Body of pancreas (tissue), 4 donors: ENCODE data around the gene CETN1.

Experiments used
- CTCF ChIP-seq, 7 experiments: fragments of 450-650 bp in 4 of 7; fragments of 200-600 bp in 3 of 7; sonication (generic) in 3 of 7; IDR thresholded peaks; one replicate each; pipeline ENCODE4 v1.5.1; 2016 to 2019; ENCODE audit warnings: antibody characterized with exemption in 7 of 7
- POLR2A ChIP-seq, 3 donors: fragments of 450-650 bp; IDR thresholded peaks; one replicate each; pipeline ENCODE4 v1.6.1; 2016; ENCODE audit warnings: antibody characterized with exemption in 3 of 3, mild to moderate bottlenecking in 2 of 3

- no peak for TF ChIP-seq CTCF (IDR thresholded peaks at IDR 0.05)
- no peak for TF ChIP-seq POLR2A (IDR thresholded peaks at IDR 0.05)
These were observed 942 bp upstream of the CETN1 start for GRCh38 chr18:579238-579637.
